ENCODE measurements around the gene SNCAIP.

Gene SNCAIP

DNA sequence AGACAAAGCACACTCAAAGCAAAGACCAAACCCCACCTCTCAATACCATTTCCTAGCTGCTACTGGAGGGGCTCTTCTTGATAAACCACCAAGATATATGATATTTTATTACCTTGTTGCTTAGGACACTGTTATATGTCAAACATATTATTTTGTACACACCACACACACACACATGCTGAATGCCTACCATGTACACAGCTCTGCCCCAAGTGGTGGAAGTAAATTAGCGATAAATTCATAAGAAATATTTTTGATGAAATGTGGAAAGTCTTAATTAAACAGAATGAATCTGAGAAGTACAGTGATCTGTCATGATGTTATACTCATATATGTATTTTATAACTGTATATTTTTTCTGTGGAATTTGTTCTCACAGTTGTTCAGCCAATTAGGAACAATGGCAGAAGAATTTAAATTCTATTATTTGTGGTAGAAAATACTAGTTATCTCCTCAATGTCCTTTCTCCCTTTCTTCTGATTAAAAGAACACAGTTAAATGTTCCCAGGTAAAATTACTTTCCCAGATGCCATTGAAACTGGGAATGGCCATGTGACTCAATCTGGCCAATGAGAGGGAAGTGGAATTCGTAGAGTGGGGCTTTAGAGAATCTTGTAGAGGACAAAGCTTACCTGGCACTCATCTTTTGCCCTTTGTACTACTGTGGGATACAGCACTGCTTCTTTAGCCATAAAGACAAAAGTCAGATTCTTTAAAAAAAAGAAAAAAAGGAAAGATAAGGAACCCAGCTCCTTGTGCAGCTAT, 156.5 kb downstream of the SNCAIP start:
- Histone ChIP-seq H4K8ac (ENCODE audit: low read depth, low read length) (no peak overlapping the region), H3K18ac (ENCODE audit: low read length) (no peak overlapping the region), H3K4me1 (ENCODE audit: control insufficient read depth in 2 of 2, insufficient read depth in 1 of 2, low read depth in 1 of 2, low read length in 2 of 2) (peaks cover 0 to 2% of the 10 kb centered on the region in 2 donors), H3K4me2 (ENCODE audit: insufficient read depth, low read length, poor library complexity, severe bottlenecking) (no peak overlapping the region), H2BK5ac (ENCODE audit: low read length) (no peak overlapping the region), H2BK120ac (ENCODE audit: low read depth, low read length) (no peak overlapping the region), H2AFZ (ENCODE audit: low read length) (no peak overlapping the region), H3K4ac (ENCODE audit: low read length) (no peak overlapping the region), H4K91ac (ENCODE audit: low read depth, low read length, poor library complexity) (no peak overlapping the region), H3K27me3 (ENCODE audit: control insufficient read depth in 3 of 3, insufficient read depth in 3 of 3, low read depth in 1 of 3, low read length in 3 of 3) (peaks cover 0 to 5% (median 0%) of the 10 kb centered on the region in 3 experiments), H2BK12ac (ENCODE audit: low read length) (no peak overlapping the region), H3K9me3 (replicated peaks in 1 of 2; ENCODE audit: control insufficient read depth in 2 of 2, insufficient read depth in 1 of 2, low read depth in 1 of 2, low read length in 2 of 2) (peaks cover 0 to 2% of the 10 kb centered on the region in 2 donors), H3K23ac (ENCODE audit: low read depth, low read length, poor library complexity) (no peak overlapping the region), H3K27ac (replicated peaks; ENCODE audit: low read length) (no peak overlapping the region), H3K36me3 (replicated peaks in 1 of 2; ENCODE audit: control insufficient read depth in 2 of 2, insufficient read depth in 2 of 2, low read length in 2 of 2) (peaks cover 0 to 3% of the 10 kb centered on the region in 2 donors), H3K79me1 (ENCODE audit: low read depth, low read length) (no peaks in the 10 kb centered on the region), H3K9ac (ENCODE audit: low read depth, low read length, poor library complexity) (no peak overlapping the region), H3K4me3 (ENCODE audit: low read length in 2 of 2) (no peak overlapping the region), H3K14ac (ENCODE audit: low read length) (no peak overlapping the region), H2AK5ac (ENCODE audit: low read depth, low read length) (no peak overlapping the region), H2BK15ac (ENCODE audit: low read length) (no peak overlapping the region)
- no peak for DNase-seq (ENCODE audit: low spot score)
- no CpG with 5 or more reads among the region's 2 CpGs for WGBS, 2 donors (ENCODE audit: extremely low coverage in 2 of 2, insufficient read length in 2 of 2, insufficient replicate concordance in 1 of 2)

DNA sequence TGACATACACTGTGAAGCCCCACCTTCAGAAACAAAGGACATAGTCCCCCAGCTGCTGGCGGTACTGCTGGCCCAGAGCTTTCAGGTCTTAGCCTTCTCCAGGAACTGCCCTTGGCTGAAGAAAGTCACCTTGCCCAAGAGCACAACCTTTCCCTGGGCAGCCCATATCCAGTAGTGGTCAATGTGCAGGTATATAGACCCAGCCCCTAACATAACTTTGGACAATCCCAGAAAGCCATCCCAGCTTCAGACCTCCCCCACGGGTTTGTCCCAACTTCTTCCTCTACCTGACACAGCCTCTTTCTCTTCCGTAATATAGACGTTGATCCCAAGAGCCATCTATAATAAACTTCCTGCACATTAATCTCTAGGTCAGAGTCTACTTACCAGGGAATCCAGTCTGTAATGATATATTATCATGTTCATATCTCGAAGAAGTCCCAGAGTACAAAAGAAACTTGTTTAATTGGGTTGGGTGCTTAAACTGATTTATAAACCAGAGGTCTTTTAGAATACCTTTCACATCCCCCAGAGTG, 157.4 kb downstream of the SNCAIP start:
- H3K23ac ChIP-seq (ENCODE audit: low read depth, low read length, poor library complexity): no peak overlapping the region
- H3K4me1 ChIP-seq (ENCODE audit: control insufficient read depth in 2 of 2, insufficient read depth in 1 of 2, low read depth in 1 of 2, low read length in 2 of 2): peaks cover 0 to 2% of the 10 kb centered on the region in 2 donors
- no peak for DNase-seq (ENCODE audit: low spot score)
- H3K27ac ChIP-seq (replicated peaks; ENCODE audit: low read length): no peak overlapping the region
- no peak overlapping the region for H3K4ac ChIP-seq (ENCODE audit: low read length)
- H2BK15ac ChIP-seq (ENCODE audit: low read length): no peak overlapping the region
- no peak overlapping the region for H4K91ac ChIP-seq (ENCODE audit: low read depth, low read length, poor library complexity)
- H2BK12ac ChIP-seq (ENCODE audit: low read length): no peak overlapping the region
- no peak overlapping the region for H2AK5ac ChIP-seq (ENCODE audit: low read depth, low read length)
- no CpG with 5 or more reads among the region's 5 CpGs for WGBS, 2 donors (ENCODE audit: extremely low coverage in 2 of 2, insufficient read length in 2 of 2, insufficient replicate concordance in 1 of 2)
- H2AFZ ChIP-seq (ENCODE audit: low read length): no peak overlapping the region
- no peak overlapping the region for H3K14ac ChIP-seq (ENCODE audit: low read length)
- peaks cover 0 to 3% of the 10 kb centered on the region in 2 donors for H3K36me3 ChIP-seq (replicated peaks in 1 of 2; ENCODE audit: control insufficient read depth in 2 of 2, insufficient read depth in 2 of 2, low read length in 2 of 2)
- H3K9me3 ChIP-seq (replicated peaks in 1 of 2; ENCODE audit: control insufficient read depth in 2 of 2, insufficient read depth in 1 of 2, low read depth in 1 of 2, low read length in 2 of 2): peaks cover 0 to 2% of the 10 kb centered on the region in 2 donors
- no peak overlapping the region for H2BK5ac ChIP-seq (ENCODE audit: low read length)
- no peak overlapping the region for H2BK120ac ChIP-seq (ENCODE audit: low read depth, low read length)
- no peak overlapping the region for H3K9ac ChIP-seq (ENCODE audit: low read depth, low read length, poor library complexity)
- no peak overlapping the region for H4K8ac ChIP-seq (ENCODE audit: low read depth, low read length)
- no peaks in the 10 kb centered on the region for H3K79me1 ChIP-seq (ENCODE audit: low read depth, low read length)
- no peak overlapping the region for H3K18ac ChIP-seq (ENCODE audit: low read length)
- H3K27me3 ChIP-seq (ENCODE audit: control insufficient read depth in 3 of 3, insufficient read depth in 3 of 3, low read depth in 1 of 3, low read length in 3 of 3): peaks cover 0 to 7% (median 0%) of the 10 kb centered on the region in 3 experiments
- H3K4me3 ChIP-seq (ENCODE audit: low read length in 2 of 2): no peak overlapping the region
- H3K4me2 ChIP-seq (ENCODE audit: insufficient read depth, low read length, poor library complexity, severe bottlenecking): no peak overlapping the region

DNA sequence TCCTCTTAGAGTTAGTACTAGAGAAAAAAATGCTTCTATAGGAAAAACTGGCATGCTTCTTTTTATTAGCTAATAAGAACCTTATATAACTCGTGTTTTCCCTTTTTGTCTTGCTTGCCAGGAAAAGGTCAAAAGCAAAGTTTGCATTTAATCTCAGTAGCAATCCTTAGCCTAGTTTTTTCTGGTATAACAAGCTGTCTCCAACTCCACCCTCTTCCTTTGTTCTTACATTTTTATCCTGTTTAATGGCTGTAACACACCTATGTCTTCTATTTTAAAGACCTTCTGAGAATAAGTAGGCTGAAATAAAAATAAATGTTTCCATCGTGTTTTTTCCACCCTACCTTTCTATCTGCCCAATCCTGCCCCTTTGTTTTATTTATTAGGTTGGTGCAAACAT, 158.3 kb downstream of the SNCAIP start:
- Histone ChIP-seq H3K4me1 (ENCODE audit: control insufficient read depth in 2 of 2, insufficient read depth in 1 of 2, low read depth in 1 of 2, low read length in 2 of 2) (peaks cover 0 to 2% of the 10 kb centered on the region in 2 donors), H2AFZ (ENCODE audit: low read length) (no peak overlapping the region), H2BK12ac (ENCODE audit: low read length) (no peak overlapping the region), H3K23ac (ENCODE audit: low read depth, low read length, poor library complexity) (no peak overlapping the region), H3K4me2 (ENCODE audit: insufficient read depth, low read length, poor library complexity, severe bottlenecking) (no peak overlapping the region), H2BK5ac (ENCODE audit: low read length) (no peak overlapping the region), H3K9ac (ENCODE audit: low read depth, low read length, poor library complexity) (no peak overlapping the region), H3K36me3 (replicated peaks in 1 of 2; ENCODE audit: control insufficient read depth in 2 of 2, insufficient read depth in 2 of 2, low read length in 2 of 2) (no peaks in the 10 kb centered on the region), H3K27me3 (ENCODE audit: control insufficient read depth in 3 of 3, insufficient read depth in 3 of 3, low read depth in 1 of 3, low read length in 3 of 3) (peaks cover 0 to 7% (median 0%) of the 10 kb centered on the region in 3 experiments), H3K9me3 (replicated peaks in 1 of 2; ENCODE audit: control insufficient read depth in 2 of 2, insufficient read depth in 1 of 2, low read depth in 1 of 2, low read length in 2 of 2) (no peaks in the 10 kb centered on the region), H3K18ac (ENCODE audit: low read length) (no peak overlapping the region), H3K4ac (ENCODE audit: low read length) (no peak overlapping the region), H3K79me1 (ENCODE audit: low read depth, low read length) (no peaks in the 10 kb centered on the region), H4K91ac (ENCODE audit: low read depth, low read length, poor library complexity) (no peak overlapping the region), H2AK5ac (ENCODE audit: low read depth, low read length) (no peak overlapping the region), H3K27ac (replicated peaks; ENCODE audit: low read length) (no peak overlapping the region), H2BK15ac (ENCODE audit: low read length) (no peak overlapping the region), H2BK120ac (ENCODE audit: low read depth, low read length) (no peak overlapping the region), H3K4me3 (ENCODE audit: low read length in 2 of 2) (no peak overlapping the region), H3K14ac (ENCODE audit: low read length) (no peak overlapping the region), H4K8ac (ENCODE audit: low read depth, low read length) (no peak overlapping the region)
- no peak for DNase-seq (ENCODE audit: low spot score)
- no CpG with 5 or more reads among the region's 2 CpGs for WGBS, 2 donors (ENCODE audit: extremely low coverage in 2 of 2, insufficient read length in 2 of 2, insufficient replicate concordance in 1 of 2)

DNA sequence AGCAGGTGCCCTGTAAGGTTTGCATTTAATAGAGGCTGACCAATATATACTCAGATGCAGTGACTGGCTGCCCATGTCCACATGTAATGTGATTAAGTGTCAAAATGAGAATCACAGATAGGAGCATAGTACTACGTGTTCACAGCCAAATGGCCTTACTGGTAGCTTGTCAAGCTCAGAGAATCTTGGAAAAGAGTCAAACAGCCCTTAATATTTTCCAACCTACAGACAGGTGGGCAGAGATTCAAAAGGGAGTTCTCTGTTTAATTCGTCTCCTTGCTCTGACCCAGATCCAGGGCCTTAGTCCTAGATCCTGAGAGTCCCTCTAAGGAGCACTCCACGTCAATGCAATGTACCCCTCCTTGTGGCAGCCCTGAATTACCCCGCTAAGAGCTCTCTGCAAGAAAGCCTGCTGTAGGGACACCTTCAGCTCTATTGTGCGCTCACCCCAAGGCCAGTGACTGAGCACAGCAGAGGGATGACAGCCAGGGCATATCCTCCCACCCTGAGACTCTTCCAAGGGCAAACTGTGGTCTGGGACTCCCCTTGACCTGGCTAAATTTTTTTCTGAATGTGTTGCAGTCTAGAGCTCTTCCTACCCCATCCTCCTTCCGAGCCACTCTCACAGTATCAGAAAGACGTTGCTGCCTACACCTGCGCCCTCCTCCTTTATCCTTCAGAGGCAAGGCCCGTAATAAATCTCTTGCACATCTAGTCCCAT, 159.2 kb downstream of the SNCAIP start:
- Histone ChIP-seq H4K8ac (ENCODE audit: low read depth, low read length) (no peak overlapping the region), H3K27ac (replicated peaks; ENCODE audit: low read length) (no peak overlapping the region), H2BK15ac (ENCODE audit: low read length) (no peak overlapping the region), H2BK12ac (ENCODE audit: low read length) (no peak overlapping the region), H3K18ac (ENCODE audit: low read length) (no peak overlapping the region), H2BK5ac (ENCODE audit: low read length) (no peak overlapping the region), H3K9ac (ENCODE audit: low read depth, low read length, poor library complexity) (no peak overlapping the region), H2AFZ (ENCODE audit: low read length) (no peak overlapping the region), H3K9me3 (replicated peaks in 1 of 2; ENCODE audit: control insufficient read depth in 2 of 2, insufficient read depth in 1 of 2, low read depth in 1 of 2, low read length in 2 of 2) (no peaks in the 10 kb centered on the region), H3K27me3 (ENCODE audit: control insufficient read depth in 3 of 3, insufficient read depth in 3 of 3, low read depth in 1 of 3, low read length in 3 of 3) (peaks cover 0 to 7% (median 0%) of the 10 kb centered on the region in 3 experiments), H2AK5ac (ENCODE audit: low read depth, low read length) (no peak overlapping the region), H3K36me3 (replicated peaks in 1 of 2; ENCODE audit: control insufficient read depth in 2 of 2, insufficient read depth in 2 of 2, low read length in 2 of 2) (no peaks in the 10 kb centered on the region), H3K79me1 (ENCODE audit: low read depth, low read length) (no peaks in the 10 kb centered on the region), H3K4me1 (ENCODE audit: control insufficient read depth in 2 of 2, insufficient read depth in 1 of 2, low read depth in 1 of 2, low read length in 2 of 2) (no peaks in the 10 kb centered on the region), H3K23ac (ENCODE audit: low read depth, low read length, poor library complexity) (no peak overlapping the region), H4K91ac (ENCODE audit: low read depth, low read length, poor library complexity) (no peak overlapping the region), H3K4ac (ENCODE audit: low read length) (no peak overlapping the region), H2BK120ac (ENCODE audit: low read depth, low read length) (no peak overlapping the region), H3K4me3 (ENCODE audit: low read length in 2 of 2) (no peak overlapping the region), H3K14ac (ENCODE audit: low read length) (peak overlapping the region; percentile 5), H3K4me2 (ENCODE audit: insufficient read depth, low read length, poor library complexity, severe bottlenecking) (no peak overlapping the region)
- DNase-seq (ENCODE audit: low spot score): no peak
- no CpG with 5 or more reads among the region's 9 CpGs for WGBS, 2 donors (ENCODE audit: extremely low coverage in 2 of 2, insufficient read length in 2 of 2, insufficient replicate concordance in 1 of 2)
